Stimulated activated CD4-positive, alpha-beta T cell treated with anti-CD3 and anti-CD28 coated beads, Interleukin-2, amount 100 ng/mL, for 48 hours (primary cell): ENCODE measurements around the gene AMN.
"Not testable (repeated sequence)": the region's sequence is repeated elsewhere in the genome, so short reads cannot be mapped to it uniquely, and the experiment has no call there.

Experiments
- DNase-seq, 2 donors: peaks; one replicate each; pipeline ENCODE4 v3.0.0-alpha.2; 2020

The AMN gene

DNA sequence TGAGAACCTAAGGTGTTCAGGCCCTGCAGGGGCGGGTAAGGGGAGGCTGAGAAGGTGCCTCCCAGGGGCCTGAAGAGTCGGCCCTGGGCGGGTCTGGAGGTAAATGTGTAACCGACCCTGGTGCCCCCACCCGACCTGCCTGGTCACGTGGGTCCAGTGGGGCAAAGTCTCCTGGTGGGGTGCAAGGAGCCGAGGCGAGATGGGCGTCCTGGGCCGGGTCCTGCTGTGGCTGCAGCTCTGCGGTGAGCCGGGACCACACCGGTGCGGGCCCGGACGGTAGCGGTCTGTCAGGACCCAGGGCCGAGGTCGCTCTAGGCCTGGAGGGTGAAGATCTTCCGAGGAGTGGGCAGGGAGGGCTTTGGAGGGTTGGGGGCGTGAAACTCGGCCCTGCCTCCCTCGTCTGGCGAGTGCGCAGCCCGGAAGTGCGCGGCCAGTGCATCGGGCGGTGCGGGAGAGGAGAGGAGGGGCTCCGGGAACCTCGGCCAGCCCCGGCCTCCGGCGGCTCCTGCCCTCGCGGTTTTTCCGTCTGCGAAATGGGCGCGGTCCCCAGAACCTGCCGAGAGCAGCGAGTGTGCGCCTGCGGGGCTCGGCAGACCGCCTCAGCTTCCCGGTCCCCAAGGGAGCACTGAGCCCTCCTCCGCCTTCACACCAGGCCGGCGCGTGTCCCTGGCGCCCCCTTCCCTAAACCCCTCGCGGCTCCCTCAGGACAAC, at the start of gene AMN:
Gene AMN (plus strand): TSS at position 174 of the 711 bp plus-strand sequence. CDS start 26 bp downstream, at position 200.
- DNase-seq, result no peak

DNA sequence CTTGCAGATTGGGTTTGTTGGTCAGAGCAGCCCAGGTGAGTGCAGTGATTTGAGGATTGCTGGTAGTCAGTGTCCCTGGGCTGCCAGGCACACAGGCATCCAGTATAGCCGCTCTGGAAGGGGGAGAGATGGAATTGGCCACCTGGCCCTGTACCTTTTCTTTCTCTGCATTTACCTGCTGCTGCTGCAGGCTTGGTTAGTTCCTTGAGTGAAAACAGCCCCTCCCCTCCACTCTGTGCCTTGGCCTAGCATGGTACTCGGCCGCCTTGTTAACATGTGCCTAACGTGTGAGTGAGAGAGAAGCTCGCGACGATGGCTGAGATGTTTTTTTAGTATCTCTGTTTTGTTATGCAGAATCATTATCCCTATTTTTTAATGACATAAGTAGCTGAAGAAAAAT, 49.3 kb upstream of the AMN start:
- DNase-seq, result no peak

DNA sequence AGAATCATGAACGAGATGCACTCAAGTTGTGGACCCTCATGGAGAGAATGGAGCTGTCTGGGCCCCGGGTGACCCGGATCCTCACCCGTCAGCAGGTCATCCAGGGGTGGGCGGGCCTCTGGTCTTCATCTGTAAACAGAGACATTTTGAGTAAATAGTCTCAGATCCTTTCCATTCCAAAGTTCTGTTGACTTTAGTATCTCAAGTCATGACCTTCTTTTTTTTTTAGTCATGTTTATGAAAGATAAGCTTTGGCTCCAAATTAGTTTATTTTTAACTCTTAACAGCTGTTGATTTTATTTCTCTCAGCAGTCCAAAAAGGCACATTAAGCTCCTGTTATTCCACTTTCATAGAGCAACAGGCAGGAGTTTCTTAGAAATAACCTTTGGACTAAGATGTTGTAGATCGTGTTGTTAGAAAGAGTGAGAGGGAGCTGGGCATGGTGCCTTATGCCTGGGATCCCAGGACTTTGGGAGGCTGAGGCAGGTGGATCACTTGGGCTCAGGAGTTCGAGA, 48.9 kb upstream of the AMN start:
- no peak for DNase-seq

DNA sequence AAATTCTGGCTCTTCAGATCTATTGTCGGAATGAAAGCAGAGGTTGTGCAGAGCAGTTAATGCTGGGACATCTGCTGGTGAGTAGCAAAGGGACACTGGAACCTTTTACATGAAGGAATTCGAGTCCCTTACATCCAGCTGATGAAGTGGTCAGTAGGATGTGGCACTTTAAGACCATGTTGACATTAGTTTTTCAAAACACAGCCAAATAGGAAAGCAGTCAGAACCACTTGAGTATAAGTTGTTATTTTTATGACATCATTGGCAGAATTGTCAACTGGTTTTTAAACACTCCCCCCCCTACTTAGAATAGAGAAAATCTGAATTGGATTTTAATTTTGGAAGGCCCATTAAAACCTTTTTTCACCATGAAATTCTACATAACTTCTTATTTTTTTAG, 46.8 kb upstream of the AMN start:
- no peak for DNase-seq

DNA sequence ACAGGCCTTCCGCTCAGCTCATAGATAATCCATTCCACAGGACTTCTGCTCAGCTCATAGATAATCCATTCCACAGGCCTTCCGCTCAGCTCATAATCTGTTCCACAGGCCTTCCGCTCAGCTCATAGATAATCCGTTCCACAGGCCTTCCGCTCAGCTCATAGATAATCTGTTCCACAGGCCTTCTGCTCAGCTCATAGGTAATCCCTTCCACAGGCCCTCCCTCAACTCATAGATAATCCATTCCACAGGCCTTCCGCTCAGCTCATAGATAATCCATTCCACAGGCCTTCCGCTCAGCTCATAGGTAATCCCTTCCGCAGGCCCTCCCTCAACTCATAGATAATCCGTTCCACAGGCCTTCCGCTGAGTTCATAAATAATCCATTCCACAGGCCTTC, 45.0 kb upstream of the AMN start:
- not testable (repeated sequence) for DNase-seq

DNA sequence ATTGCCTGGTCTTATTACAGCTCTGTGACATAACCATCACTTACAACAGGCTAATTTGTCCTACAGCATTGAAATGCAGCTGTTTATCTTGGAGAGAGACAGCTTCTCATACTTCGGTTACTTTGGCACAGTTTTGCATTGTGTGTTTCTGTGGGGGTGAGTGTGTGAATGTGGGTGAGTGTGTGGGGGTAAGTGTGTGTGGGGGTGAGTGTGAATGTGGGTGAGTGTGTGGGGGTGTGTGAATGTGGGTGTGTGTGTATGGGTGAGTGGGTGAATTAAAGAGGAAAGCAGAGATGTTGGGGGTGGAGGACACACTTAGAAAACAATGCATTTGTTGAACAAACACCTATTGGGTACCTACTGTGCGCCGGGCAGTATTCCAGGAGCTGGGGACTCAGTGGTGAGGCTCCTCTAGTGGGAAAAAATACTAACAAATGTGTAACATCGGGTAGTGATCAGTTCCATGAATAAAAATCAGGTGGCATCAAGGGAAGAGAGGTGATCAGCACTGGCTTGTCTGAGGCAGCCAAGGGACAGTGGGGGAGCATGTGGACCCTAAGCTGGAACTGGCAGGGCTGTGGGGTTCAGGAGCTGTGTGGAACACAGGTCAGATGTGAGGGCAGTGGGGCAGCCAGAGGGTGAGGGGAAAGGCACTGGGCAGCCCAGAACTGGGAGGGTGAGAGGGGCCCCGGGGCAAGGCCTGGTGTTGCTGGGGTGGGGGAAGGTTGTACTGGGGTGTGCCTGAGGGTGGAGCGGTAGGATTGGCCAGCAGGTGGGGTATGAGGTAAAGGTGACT, 44.1 kb upstream of the AMN start:
- DNase-seq, result no peak

DNA sequence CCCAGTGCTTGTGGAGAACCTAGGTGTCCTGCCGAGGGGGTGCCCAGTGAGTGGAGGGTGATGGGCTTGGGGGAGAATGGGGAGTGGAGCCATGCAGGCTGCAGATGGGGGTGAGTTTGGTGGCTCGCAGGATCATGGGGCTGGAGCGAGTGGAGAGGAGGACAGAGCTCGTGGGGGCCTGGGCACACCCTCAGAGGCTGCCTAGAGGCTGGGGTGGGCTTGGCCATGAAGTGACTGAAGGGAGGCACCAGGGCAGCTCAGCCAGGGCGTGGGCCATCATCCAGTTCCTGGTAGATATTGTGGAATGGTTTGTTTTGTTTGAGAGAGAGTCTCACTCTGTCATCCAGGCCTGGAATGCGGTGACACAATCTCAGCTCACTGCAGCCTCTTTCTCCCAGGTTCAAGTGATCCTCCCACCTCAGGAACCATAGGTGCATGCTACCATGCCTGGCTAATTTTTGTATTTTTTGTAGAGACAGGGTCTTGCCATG, 43.4 kb upstream of the AMN start:
- DNase-seq, result no peak

DNA sequence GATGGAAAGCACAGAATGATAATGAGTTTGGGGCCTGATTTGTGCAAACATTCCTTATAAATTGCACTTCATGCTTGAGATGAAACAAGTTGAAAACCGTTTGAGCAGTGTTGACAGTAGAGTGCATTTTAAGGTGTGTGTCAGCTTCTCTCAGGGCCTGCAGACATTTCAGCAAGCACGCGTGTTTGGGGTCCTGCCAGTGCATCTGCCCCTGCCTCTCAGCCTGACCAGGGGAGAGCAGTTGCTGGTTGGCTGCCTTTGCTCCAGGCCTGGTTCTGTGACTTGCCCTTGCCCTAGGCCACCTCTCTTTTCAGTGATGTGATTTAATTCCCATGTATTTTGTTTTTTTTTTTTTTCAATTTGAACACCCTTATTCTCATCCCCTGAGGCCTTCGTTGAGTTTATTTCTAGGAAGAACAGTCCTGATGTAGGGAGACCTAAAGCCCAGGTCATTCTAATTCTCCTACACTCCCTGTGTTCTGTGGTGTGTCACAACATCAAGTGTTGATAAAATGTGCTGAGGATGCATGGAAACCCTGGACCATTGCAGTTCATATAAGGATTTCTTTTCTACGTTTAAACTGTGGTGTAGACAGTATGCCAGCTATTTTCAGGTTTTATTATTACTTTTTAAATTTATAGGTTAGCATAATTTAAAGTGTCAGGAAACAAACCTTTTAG, 40.1 kb upstream of the AMN start:
- DNase-seq, result no peak

DNA sequence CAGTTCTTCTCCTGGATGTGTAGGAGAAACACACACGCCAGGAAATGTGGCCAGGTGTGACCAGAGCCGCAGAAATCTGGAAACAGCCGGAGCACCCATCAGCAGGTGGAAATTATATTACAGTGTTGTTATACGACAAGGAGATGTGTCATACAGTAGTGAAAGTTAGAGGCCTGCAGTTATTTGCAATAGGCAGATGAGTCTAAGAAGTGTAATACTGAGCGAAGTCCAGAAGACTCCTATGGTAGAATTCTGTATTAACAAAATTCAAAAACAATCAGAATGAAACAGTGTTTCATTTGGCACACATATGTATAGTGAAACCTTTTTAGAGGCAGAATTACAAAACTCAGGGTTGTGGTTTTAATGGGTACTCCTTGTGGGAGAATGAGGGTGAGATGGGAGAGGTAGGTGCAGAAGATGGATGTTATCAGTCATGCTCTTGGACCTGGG, 39.3 kb upstream of the AMN start:
- peak in 1 of 2 donors; percentile 15 for DNase-seq

DNA sequence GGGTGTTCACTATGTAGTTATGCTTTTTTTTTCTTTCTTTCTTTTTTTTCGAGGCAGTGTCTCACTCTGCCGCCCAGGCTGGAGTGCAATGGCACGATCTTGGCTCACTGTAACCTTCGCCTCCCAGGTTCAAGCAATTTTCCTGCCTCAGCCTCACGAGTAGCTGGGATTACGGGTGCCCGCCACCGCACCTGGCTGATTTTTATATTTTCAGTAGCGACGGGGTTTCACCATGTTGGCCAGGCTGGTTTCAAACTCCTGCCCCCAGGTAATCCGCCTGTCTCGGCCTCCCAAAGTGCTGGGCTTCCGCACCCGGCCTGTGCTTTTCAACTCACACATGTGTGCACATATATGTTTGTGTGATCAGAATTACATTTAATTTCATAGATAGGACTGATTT, 38.9 kb upstream of the AMN start:
- DNase-seq, result no peak

DNA sequence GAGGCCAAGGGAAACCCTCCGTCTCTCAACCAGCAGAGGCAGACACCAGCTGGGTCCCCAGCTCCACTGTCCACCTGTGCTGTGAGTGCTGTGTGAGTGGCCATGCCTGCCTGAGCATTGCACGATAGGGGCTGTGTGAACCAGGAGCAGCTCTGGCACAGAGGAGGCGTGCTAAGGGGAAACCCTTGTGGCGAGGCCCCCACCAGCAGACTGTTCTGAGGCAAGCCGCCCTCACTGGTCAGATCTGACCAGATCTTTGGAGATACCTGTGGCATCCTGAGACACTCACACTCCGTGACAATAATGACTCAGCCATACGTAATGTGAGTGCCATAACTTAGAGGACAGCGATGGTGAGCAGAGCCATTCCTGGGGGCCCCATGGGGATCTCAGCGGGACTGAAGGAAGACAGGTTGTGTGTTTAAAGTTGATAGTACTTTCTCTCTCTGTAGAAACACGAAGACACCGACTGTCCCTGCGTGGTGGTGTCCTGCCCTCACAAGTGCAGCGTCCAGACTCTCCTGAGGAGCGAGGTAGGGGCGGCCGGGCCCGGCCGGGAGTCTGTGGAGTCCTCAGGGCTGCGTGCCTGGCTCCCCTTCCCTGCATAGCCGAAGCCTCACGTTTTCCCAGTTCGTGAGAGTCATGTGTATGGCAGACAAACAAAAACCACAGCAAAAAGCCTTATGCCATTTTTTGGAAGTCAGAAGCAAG, 36.6 kb upstream of the AMN start:
- DNase-seq, result no peak

DNA sequence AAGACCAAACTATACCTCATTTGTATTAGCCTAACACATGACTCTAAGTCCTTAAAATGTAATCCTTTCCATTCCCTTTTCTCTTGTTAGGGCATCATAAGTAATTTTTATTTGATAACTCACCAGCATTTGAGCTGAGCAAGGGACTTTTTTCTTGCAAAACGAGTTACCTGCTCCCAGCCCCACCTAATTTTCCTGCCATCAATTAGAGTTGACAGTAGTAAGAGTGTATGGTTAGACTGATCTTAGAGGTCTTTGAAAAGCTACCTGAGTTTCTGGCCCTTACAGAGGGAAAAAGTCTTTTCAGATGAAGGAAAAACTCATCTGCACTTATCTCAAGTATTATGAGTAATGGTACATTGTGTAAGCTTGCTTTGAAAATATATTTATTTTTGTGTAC, 33.7 kb upstream of the AMN start:
- DNase-seq, result no peak

DNA sequence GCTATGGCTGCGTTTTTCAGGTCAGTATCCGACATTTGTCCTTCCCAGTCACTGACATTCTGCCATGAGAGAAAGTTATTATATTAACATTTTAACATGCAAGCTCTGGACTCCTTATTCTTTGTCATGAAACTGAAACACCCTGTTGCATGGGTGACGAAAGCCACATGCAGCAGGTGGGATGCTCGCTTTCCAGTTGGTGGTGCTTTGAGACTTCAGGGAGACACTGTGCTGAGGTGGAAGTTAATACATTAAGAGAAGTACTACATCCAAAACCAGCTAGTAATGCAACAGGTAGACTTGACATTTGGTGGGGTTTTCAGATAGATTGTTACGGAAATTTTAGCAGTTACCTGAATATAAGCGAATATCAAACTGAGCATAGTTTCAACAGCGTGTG, 32.8 kb upstream of the AMN start:
- DNase-seq, result no peak

DNA sequence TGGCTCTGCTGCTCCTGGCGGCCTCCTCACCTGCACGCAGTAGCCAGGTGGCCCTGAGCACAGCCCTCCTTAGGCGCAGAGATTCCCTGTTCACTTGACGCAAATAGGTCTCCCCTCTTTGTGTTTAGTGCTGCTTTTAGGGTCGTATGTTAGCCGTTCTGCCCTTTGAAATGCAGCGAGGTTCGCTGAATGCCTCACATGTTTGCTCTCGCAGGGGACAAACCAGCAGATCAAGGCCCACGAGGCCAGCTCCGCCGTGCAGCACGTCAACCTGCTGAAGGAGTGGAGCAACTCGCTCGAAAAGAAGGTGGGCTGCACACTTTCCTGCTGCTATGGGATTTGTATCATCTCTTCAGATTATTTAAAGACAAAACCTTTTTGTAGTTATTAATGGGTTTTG, 31.4 kb upstream of the AMN start:
- DNase-seq, result no peak

DNA sequence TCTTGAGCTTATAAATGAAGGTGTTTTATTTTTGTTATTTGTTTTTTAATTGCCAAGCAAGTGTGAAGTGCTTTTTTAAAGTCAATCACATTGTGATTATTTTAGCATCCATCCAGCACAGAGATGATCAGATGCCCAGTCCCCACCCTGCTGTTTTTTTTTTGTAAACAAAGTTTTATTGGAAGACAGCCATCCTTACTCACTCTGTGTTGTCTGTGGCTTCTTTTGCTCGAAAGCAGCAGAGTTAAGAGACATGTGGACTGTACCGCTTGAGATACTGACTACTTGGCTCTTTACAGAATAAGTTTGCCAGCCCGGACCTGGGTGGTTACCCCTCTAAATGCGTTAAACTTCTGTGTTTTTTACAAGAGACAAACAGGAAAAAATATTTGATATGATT, 30.9 kb upstream of the AMN start:
- no peak for DNase-seq

DNA sequence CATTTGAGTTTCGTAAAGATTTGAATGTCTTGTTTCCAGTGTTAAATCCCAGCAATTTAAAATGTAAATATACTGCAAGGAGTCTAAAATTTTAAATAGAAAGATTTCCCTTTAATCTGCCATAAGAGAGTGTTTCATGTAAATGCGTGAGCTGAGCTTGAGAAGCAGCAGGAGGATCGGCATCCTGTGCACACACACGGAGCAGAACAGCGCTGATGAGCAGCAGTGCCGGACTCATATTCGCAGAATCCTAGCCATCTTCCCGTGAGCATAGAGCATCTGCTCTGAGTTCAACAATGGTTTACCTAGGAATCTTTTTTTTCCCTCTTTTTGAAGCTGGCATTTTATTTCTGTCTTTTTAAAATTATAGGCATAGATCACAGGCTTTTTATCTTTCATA, 29.8 kb upstream of the AMN start:
- DNase-seq, result no peak

DNA sequence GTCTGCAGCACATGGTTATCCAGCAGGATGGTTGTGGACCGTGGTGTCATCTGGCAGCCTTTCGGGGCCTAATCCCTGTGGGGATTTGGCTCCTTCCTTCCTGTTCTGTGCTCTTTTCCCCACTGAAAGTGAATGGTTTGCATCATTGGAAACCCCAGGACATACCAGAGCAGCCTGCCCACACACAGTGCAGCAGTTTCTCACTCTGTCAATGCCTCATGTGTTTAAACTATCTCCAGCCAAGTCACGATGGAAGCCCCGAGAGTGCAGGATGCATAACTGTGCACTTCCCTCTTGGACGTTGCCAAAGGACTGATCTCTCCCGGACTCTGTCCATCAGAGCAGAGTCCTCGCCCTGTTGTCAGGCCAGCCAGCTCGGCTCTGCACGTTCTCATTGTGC, 29.0 kb upstream of the AMN start:
- DNase-seq, result no peak

DNA sequence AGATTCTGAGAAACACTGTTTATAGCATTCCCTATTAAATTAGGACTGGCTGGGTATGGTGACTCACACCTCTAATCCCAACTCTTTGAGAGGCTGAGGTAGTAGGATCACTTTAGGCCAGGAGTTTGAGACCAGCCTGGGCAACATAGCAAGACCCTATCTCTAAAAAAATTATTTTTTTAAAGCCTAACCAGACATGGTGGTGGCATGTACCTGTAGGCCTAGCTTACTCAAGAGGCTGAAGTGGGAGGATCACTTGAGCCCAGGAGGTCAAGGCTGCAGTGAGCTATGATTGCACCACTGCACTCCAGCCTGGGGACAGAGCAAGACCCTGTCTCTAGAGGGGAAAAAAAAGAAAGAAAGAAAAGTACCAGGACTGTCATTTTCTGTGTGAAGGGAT, 25.7 kb upstream of the AMN start:
- DNase-seq, result not testable (repeated sequence)

DNA sequence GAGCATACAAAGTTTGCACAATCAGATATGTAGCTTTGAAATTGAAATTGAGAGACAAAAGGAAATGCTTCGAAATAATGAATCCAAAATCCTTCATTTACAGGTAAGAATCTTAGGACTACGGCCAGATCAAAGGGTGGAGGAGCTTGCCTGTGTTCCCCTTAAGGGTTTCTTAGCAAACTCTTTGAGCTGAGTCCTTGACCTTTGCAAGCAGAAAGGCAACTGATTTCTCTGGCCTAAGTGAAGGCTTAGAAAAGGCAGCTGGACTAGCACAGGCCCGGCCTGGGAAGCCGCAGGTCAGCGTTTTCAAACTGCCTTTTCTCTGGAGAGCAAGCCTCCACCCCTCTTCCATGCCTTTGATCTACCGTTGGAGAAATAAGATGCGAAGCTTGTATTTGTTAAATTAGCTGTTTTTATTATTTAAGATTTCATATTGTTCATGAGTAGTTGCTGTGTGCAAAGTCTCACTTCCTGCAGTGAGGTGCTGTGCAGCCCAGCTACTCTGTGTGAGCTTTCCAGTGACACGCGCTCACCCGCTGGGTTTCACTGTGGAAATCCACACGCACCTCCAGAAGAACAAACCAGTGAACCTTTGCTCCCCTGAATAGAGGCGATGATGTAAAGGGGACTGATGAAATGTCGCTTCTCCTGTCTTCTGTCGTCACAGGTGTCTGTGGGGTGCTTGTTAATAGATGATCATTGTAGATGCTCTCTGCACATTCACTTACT, 25.0 kb upstream of the AMN start:
- no peak for DNase-seq

DNA sequence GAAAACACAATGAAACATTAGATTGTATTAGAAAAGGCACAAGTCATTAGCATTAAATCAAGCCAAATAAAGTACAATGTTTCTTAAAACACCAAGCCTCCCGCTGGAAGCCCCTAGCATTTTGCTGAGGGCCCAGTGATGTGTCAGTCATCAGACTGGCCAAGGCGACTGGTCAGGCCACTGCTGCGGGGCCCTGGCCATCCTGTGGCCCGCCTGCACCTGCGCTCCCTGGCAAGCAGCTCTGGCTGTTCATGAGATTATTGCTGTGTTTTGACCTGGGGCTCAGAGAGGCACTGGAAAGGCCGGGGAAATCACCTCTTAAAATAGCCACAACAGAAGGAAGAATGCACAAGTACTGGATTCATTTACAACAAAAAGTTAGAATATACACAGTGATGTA, 24.2 kb upstream of the AMN start:
- DNase-seq, result no peak

DNA sequence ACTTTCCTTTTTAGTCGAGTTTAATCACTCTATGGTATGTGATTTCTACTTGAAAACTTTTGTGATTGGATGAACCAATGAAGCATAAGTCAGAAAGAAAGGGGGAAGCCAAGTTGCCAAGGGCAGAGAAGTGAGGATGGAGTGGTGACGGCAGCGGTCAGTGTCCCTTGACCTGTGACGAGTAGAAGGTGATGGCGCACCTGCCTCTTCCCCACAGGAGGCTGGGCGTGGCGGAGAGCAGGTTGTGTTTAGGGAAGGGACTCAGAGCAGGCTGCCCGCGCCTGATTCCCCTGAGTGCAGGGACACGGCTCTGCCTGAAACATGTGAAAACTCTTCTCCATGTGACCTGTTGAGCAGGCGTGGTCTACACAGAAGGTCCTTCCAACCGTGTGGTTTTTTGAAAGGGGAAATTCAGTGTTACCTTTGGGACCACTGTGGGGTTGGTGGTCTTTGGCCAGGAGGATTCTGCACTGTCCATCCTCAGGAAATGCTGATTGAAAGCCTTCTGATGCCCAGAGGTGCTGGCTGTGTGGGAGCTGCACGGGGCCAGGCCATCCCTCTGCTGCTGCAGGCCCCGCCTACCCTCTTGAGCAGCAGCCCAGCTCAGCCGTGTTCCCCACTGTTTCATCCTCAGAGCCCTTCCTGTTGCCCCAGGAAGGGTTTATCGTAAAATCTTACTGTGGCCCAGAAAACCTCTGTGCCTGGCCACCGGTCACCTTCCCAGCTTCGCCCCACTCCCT, 23.5 kb upstream of the AMN start:
- no peak for DNase-seq
